ENCODE results near the gene PCYT1A.

Gene PCYT1A

DNA sequence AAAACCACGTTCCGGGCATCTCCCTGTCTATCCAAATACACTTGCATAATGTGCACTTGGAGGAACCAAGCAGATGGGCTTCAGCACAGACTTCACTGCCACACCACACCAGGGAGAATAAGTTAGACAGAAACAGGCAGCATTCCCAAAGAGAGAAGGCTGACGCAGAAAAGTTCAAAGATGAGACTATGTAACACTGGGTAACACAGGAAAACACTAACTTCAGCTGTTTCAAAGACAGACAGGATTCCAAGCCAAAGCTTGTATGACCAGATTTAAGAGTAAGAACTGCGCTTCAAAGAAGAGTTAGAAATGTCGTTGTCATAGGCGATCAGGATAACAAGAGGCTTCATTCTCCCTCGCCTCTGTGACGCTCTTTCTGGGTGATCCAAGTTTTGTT is 51.3 kb downstream of the PCYT1A start:
- DNase-seq (ENCODE audit: low spot score) = no peak

DNA sequence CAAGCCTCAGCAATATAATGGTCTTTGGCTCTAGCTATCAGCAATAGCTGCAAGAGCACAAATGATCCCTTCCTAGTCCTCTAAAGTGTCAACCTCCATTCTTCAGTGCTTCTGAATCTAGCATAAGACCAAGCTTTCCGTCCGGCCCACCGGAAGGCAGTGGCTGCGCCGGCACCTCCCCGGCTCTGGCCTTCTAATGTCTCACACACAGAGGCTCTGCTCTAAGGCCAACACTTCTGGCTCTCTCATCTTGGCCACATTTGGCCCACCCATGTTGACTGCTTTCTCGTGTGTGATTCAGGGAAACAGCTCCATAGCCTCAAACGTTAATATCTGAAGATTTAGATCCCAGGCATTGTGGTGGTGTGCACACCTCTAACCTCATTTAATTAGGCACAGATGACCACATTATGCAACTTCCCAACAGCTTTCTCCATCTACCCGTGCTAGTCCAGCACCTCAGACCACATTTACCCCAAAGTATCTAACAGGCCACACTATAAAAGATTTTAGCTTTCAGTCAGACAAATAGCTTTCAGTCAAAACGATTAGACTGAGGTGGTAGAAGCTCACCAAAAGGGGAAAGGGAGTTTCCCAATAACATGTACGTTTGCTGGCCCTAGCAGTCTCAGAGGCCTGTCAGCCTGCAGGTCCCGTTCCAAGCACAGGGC is 51.9 kb downstream of the PCYT1A start:
- DNase-seq (ENCODE audit: low spot score) = no peak

DNA sequence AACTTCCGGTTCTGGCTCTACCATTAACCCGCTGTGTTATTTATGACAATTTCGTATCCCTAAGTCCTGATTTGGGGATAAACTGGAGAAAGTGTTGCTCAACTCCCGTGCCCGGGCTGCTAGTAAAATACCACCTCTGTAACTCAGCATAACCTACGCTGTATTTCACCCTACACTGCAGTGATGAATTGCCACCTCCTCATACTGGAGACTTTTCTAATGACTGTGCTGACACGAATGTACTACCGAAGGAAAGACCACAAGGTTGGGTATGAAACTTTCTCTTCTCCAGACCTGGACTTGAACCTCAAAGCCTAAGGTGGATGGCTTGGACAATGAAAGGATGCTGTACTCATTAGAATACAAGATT is 54.7 kb downstream of the PCYT1A start:
- no peak for DNase-seq (ENCODE audit: low spot score)

DNA sequence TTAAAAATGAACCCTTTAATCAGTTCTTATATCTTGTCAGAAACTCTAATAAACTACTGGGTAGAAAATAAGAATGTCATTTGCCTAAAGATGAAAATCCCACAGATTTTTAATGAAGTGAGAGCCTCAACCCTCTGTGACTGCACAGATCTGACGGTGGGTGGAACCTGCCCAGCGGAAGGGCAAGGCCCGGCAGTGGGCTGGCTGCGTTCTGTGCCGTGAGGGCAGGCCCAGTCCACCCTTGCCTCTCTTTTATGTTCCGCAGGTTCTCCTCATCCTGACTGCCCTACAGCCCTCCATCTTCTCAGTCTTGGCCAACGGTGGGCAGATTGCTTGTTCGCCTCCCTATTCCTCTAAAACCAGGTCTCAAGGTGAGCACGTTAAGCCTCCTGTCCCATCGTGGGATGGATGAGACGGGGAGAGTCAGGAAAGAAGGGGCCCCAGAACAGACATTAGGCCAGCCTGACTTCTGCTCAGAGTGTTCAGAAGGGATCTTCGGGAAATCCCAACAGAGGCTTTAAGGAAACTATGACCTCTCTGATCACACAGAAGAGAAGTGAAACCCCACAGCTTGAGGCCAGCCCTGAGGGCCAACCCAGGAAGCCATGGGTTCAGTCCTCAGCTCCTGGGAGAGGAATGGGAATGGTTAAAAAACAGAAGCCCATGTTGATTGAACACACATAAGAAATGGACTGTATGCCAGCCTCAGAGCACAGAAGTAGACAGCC is 55.2 kb downstream of the PCYT1A start:
- DNase-seq (ENCODE audit: low spot score) = no peak

DNA sequence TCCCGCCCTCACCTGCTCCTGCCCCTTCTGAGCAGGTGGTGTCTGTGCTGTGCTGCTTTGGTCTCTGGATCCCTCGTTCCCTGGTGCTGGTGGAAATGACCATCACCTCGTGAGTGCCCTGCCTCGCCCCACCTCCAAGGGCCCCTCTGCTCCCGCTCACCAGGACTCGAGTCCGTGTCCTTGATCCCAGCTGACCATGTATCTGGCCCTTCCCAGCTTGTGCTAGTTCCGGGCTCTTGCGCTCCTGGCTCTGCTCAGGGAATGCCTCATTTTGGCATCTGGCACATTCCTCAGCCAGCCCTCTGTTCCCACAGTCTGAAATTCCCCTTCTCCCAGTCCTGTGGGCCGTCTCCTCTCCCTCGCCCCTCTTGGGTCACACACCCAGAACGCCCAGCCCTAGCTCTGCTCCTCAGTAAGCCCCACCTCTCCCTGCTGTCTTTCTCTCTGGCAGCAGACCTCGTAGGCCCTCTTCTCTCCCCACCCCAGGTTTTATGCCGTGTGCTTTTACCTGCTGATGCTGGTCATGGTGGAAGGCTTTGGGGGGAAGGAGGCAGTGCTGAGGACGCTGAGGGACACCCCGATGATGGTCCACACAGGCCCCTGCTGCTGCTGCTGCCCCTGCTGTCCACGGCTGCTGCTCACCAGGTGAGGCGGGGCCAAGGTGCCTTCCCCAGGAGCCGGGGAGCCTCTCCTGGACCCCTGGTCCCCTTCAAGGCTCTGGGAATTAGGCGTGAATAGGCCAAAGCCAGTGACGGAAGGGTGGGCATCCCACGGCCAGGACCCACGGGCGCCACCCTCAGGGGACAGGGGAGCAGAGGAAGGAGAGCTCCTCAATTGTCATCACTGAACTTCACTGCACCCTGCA is 59.7 kb downstream of the PCYT1A start:
- DNase-seq (ENCODE audit: low spot score) = peak; percentile 65

DNA sequence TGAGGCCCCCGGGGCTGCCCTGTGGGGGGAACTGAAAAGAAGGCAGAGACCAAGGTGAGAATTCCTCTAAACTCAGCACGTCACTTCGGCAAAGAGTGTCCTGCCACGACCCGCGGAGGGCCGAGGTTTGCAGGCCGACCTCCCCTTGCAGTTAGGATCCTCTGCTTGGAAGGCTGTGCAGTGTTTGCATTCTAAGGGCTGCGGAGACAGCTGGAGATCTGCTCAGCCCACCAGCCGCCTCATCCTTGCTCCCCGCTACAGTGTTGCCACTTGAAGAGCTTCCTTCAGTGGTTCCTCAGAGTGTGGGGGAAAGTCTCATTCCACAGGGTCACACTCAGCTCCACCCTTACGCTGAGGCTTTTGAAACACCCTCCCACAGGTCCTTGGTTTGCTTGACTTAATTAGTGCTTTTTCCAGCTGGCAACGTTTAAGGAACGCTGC is 60.4 kb downstream of the PCYT1A start:
- no peak for DNase-seq (ENCODE audit: low spot score)

DNA sequence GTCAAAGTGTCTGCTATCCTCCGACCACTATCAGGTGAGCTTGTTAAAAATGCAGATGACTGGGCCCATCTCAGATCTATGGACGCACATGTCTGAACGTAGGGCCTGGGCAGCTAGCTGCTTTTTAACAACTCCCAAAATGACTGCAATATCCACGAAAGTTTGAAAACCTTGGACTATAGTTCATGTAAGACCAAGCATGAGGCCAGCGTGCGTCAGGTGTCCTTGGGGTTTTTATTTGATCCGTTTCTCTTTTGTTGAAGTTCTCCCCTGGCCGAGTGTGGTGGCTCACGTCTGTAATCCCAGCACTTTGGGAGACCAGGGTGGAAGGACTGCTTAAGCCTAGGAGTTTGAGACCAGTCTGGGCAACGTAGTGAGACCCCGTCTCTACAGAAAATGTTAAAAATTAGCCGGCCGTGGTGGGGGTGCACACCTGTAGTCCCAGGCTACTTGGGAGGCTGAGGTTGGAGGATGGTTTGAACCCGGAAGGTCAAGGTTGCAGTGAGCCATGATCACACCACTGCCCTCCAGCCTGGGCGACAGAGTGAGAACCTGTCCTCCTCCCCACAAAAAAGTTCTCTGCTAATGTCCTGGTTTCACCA is 61.7 kb downstream of the PCYT1A start:
- DNase-seq (ENCODE audit: low spot score) = no peak

DNA sequence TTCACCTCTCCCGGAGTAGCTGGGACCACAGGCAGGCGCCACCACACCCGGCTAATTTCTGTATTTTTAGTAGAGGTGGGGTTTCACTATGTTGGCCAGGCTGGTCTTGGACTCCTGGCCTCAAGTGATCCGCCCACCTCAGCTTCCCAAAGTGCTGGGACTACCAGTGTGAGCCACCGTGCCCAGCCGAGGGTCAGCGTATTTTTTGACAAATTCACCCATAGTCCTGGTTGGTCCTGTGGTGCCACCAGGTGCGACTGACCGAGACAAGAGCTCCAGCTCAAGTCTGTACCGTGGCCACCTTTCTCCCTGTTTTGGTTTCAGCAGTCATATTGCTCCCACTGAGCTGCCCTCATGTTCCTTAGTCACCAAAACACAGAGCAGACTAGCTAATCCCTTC is 62.4 kb downstream of the PCYT1A start:
- DNase-seq (ENCODE audit: low spot score) = no peak

DNA sequence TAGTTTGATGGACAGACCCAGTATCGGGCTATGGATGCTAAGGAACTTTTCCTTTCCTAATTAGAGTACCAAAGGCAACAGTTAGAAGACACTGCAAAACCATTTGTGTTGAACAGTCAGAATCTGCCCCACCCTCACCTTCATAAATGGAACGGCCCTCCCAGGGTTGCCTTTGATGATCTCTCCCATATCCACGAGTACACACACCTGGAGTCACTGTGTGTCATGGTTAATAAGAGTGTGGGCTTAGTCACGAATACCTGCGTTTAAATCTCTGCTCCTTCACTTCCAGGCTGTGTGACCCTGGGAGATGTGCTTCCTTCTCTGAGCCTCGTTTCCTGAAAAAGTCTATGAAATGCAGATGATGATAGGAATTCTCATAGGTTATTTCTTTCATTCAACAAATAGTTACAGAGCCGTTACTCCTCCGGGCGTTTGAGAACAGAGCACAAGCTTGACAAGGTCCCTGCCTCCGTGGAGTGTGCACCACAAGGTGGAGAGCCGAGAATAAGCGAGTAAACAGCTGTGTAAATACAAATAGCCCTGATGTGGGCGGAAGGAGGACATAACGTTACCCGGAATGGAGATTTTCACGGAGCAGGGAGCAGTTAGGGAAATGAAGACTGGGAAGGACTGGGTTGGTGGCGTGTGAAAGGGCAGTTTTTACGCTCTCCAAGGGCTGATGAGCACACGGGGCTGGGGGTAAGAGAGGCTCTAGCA is 64.5 kb downstream of the PCYT1A start:
- no peak for DNase-seq (ENCODE audit: low spot score)

DNA sequence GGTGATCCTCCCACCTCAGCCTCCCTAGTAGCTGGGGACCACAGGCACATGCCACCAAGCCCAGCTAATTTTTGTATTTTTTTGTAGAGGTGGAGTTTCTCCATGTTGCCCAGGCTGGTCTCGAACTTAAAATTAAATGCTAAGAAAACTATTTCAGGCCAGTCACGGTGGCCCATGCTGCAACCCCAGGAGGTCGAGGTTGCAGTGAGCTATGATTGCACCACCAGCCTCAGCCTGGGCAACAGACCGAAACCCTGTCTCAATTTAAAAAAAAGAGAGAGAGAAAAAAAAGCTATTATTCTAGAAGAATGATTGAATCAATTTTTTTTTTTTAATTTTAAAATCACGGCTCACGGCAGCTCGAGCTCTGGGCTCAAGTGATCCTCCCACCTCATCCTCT is 66.5 kb downstream of the PCYT1A start:
- DNase-seq (ENCODE audit: low spot score) = no peak

DNA sequence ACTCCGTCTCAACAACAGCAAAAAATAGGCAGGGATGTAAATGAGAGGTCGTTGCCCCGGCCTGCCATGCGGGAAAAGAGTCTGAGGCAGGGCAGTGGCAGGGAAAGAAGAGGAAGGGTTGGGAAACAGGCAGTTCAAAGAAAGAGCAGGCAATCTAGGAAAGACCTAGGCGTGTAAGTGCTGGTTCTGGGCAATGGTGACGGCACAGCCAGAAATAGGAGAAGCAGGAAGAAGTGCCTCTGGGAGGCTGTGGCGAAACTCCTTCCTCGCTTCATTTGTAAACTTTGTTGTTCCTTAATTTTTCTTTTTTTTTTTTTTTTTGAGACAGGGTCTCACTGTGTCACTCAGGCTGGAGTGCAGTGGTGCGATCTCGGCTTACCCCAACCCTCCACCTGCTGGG is 66.9 kb downstream of the PCYT1A start:
- DNase-seq (ENCODE audit: low spot score) = no peak

DNA sequence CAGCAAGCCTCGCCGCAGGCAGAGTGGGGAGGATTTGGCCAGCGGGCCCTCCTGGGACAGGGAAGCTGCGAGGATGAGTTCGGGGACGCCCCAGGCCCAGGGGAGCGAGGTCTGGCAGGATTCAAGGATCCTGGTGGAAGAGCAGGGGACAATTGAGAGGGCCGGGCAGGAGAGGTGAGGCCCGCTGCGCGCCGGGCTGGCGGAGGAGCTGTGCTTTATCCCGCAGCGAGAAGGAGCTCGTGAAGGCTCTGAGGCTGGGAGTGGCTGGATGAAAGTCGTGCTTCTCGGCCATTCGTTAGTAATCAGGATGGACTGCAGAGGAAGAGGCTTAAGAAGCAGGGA is 67.6 kb downstream of the PCYT1A start:
- DNase-seq (ENCODE audit: low spot score) = no peak

DNA sequence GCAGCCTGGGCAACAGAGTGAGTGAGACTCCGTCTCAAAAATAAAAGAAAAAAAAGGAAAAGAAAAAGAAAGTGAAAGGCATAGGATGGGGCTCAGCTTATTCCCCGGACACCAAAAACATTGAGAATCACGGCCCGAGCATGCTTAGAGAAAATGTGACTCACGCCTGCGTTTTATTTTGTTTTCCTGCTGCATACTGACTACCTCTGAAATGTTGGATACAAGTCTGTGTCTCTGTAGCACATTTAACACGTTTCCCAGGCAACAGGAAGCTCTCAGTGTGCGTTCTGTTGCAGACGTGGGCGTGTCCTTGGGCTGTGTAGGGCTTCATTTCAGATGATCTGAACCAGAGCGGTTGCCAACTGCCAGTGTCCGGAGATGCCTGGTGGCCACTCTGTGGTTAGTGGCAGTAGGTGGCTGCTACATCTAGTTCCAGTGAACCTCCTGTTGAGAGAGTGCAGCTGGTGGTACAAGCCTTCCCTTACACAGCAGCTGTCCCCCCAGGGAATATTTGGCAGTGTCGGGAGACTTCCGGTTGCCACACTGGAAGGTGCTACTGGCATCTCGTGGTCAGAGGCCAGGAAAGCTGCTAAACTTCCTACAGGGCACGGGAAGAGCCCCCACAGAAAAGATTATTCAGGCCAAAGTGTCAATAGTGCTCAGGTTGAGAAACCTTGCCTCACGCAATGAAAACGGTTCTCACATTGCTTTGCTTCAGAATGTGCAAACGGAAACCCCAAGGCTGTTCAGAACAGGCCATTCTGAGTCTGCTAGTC is 68.1 kb downstream of the PCYT1A start:
- DNase-seq (ENCODE audit: low spot score) = peak; percentile 90

DNA sequence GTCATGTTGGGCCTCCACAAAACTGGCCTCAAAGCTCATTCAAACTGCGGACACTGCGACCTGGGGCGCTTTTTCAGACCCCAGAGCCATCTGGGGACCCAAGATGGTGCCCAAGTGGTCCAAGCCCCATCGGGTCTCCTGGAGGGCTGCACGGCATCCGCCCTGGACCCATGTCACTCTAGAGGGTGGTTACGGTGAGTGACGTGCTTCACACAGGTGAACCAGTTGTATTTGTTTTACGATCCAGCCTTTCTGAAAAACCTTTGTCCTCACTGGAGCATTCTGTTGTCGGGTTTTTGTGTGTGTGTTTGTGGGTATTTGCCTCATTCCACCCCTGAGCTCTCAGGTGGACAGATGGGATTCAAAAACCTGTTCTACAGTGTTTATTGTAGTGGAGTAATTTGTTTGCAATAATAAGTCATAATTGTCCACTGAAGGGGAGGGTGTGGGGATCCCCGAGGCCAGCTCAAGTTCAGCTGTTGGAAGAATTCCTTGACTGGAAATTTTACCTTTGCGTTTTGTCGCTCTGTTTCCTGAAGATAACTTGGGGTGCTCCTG is 69.3 kb downstream of the PCYT1A start:
- no peak for DNase-seq (ENCODE audit: low spot score)

DNA sequence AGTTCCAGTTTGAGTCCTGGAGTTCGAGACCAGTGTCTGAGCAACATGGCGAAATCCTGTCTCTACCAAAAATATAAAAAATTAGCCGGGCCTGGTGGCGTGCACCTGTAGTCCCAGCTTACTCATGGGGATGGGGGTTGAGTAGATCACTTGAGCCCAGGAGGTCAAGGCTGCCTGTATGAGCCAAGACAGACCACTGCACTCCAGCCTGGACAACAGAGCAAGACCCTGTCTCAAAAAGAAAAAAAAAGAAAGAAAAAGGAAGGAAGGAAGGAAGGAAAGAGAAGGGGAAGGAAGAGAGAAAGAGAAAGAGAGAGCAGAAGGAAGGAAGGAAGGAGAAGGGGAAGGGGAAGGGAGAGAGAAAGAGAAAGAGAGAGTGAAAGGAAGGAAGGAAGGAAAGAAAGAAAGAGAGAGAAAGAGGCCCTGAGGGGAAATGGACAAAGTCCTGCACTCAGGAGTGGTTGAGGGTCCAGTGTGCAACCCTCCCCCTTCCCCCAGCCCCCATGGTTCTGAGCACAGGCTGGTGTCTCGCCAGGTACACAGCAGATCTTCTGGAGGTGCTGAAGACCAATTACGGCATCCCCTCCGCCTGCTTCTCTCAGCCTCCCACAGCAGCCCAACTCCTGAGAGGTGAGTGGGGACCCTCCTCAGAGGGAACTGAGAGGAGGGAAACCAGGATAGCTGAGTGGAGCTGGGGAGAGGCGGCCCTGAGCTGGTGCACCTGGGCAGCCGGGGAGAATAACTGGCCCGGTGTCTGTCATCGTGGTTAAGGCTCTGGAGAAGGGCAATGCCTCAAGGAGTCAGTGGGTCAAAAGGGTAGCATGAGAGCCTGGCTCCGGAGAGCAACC is 70.0 kb downstream of the PCYT1A start:
- DNase-seq (ENCODE audit: low spot score) = no peak

DNA sequence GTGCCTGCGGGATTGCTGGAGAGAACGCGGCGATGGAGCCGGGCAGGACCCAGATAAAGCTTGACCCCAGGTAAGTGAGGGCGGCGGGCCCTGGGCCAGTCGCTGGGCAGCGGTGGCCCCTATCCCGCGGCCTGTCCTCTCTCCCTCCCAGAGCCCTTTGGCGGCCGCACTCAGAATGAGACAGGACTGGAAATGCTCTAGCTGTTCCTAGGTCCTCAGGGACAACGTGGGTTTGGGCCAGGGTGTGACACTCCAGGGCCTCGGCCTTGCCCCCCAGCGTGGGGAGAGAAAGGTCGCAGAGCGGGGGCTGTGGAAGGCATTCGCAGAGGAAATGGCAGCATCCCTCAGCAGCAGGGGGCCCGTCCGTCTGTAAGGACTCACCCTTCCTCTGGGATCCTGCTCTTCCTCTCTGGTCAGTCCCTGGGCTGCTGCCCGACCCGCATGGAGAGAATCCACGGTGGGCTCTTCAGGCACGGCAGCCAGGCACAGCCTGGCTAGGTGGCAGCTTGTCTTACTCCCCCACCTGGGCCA is 70.8 kb downstream of the PCYT1A start:
- DNase-seq (ENCODE audit: low spot score) = no peak

DNA sequence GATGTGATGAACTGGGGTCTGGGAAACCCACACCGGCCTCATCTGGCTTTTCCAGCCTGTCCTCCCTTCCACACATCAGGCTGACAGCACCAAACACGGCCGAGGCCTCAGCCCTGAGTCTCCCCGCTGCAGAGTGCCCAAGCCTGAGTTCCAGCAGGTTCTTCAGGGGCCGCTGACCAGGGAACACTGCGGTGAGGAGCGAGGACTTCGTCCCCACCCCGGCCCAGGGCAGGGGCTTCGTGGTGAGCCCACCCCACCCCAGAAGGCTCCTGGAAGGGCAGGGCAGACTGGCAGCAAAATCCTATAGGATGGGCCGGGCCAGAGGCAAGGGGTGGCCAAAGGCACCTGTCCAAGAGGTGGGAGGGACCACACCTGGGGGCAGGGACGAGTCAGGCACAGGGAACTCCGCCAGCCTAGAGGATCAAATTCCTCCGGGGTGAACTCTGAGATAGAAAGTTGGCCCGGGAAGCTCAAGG is 71.4 kb downstream of the PCYT1A start, which contains the start of gene SLC51A:
TSS of gene SLC51A (plus strand) at position 446 of the 476 bp plus-strand sequence. CDS start 179 bp downstream, outside the sequence.
- no peak for DNase-seq (ENCODE audit: low spot score)

DNA sequence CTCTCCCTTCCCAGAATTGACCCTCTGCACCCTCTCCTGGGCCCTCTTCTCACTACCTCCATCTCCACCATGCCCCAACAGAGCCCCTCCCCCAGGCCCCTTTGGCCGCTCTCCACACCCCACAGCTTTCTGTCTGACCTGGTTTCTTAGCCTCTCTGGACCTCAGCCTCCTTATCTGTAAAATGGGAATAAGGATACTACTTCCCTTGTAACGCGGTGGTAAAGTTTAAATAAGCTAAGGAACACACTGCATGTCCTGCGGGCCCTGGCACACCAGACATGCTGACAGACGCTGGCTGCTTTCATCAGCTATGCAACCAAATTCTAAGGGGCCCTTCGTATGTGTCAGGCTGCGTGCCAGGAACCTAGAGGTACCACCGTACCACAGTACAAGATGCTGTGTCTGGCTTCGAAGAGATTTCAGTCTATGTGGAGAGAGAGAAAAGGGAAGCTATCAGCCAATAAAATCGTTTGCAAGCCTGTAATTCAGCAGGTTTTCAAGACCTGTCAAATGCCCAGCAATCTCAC is 72.0 kb downstream of the PCYT1A start:
- no peak for DNase-seq (ENCODE audit: low spot score)
